ENCODE data around the gene ZFP91. TPM values are rescaled to one million over a fixed set of nuclear protein-coding genes. Genes with fewer than 3 reads are reported as not detected.

The ZFP91 gene
- polyA plus RNA-seq, 2 of the 4 experiments (the other 2 are of a cell fraction), result 48.5 to 66.9 TPM

DNA sequence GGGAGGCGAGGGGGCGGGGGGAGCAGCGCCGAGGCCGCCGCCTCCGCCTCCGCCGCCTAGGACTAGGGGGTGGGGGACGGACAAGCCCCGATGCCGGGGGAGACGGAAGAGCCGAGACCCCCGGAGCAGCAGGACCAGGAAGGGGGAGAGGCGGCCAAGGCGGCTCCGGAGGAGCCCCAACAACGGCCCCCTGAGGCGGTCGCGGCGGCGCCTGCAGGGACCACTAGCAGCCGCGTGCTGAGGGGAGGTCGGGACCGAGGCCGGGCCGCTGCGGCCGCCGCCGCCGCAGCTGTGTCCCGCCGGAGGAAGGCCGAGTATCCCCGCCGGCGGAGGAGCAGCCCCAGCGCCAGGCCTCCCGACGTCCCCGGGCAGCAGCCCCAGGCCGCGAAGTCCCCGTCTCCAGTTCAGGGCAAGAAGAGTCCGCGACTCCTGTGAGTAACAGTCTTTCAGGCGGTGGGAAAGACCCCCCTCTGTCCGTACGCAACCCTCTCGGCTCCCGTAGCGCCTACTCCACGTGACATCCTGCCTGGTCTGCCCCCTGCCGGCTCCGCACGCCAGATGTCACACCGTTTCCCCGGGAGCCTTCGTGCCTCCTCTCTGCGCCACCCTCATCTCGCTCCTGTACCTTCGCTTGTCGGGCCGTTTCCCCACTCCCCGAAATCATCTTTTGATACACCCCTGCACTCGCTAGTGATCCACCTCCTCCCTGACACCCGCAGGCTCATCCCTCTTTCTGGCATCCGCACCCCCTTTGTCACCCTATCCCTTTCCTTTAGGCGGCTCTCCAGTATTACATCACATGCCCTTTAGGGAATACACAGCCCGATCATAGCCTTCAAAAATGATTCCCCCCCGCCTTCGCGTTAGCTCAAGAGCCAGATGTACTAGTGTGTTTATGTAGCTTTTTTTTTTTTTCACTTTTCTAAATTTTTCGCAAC lies 598 bp downstream of the ZFP91 start:
- H3K27ac ChIP-seq, result peak overlapping the region; percentile 98 to 100
- peak; percentile 65 to 92 for DNase-seq (ENCODE audit: low read depth in 1 of 2, low spot score in 1 of 2)
- no peak for FAIRE-seq
- 1% methylated on average over 28 of the region's 78 CpGs for WGBS (ENCODE audit: missing lambda C conversion rate)
- peak; percentile 71 to 74 for ATAC-seq
- H3K4me2 ChIP-seq, result peak overlapping the region; percentile 70
- peaks cover 63% of the 10 kb centered on the region for H3K4me1 ChIP-seq
- ChIA-PET POLR2A (no interaction called here), CTCF (interaction anchor here (0.6 to 2.5 kb wide), 7 partner anchors 12 to 996 kb away, joined by 3 to 9 read pairs (median 6); no protein-coding TSS in a partner anchor)
- H3K9me3 ChIP-seq, result no peaks in the 10 kb centered on the region
- peak overlapping the region; percentile 98 for H3K4me3 ChIP-seq
- TF ChIP-seq CBX2 (IDR thresholded peaks at IDR 0.05; ENCODE audit: borderline replicate concordance, low read depth) (no peak), ZC3H11A (IDR thresholded peaks at IDR 0.05) (no peak), MYC (IDR thresholded peaks at IDR 0.05; ENCODE audit: borderline replicate concordance, low read length) (peak; percentile 84; the same call in 1 of the 2 replicates), POLR2A (IDR thresholded peaks at IDR 0.05; ENCODE audit: low read length) (peak; percentile 65), PHF8 (IDR thresholded peaks at IDR 0.05; ENCODE audit: borderline replicate concordance, low read depth) (peak; percentile 86), FOSL2 (IDR thresholded peaks at IDR 0.05) (no peak), FOSL2 (CRISPR knock-in tag; IDR thresholded peaks at IDR 0.05) (0 out of 2 replicates have a peak, but pooled peaks have one; percentile 4), TFCP2L1 (CRISPR knock-in tag; IDR thresholded peaks at IDR 0.05) (0 out of 2 replicates have a peak, but pooled peaks have one; percentile 19), CEBPB (IDR thresholded peaks at IDR 0.05) (peak in 1 of 2 experiments; percentile 64; a peak in 2 of 4 replicates), MAZ (IDR thresholded peaks at IDR 0.05; ENCODE audit: borderline replicate concordance, low read depth, low read length) (peak; percentile 32; the same call in 1 of the 2 replicates), RCOR1 (IDR thresholded peaks at IDR 0.05; ENCODE audit: low read depth, low read length) (no peak), EP300 (IDR thresholded peaks at IDR 0.05) (0 out of 5 replicates have a peak, but pooled peaks of 1 of the 2 experiments have one; percentile 16), RAD21 (conservative IDR thresholded peaks at IDR 0.05 in 1 of 2, IDR thresholded peaks at IDR 0.05 in 1 of 2) (no peak; a peak in 1 of 5 replicates), RFX5 (IDR thresholded peaks at IDR 0.05) (no peak), JUN (IDR thresholded peaks at IDR 0.05) (peak; percentile 17 to 80; a peak in 3 of 5 replicates), NPAS2 (CRISPR knock-in tag; IDR thresholded peaks at IDR 0.05; ENCODE audit: borderline replicate concordance) (peak; percentile 90; the same call in 1 of the 2 replicates)
- TF ChIP-seq, protein P1, sequence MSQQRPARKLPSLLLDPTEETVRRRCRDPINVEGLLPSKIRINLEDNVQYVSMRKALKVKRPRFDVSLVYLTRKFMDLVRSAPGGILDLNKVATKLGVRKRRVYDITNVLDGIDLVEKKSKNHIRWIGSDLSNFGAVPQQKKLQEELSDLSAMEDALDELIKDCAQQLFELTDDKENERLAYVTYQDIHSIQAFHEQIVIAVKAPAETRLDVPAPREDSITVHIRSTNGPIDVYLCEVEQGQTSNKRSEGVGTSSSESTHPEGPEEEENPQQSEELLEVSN (IDR thresholded peaks at IDR 0.05; ENCODE audit: borderline replicate concordance, low read depth), result peak; percentile 74
- TF ChIP-seq, protein P2, sequence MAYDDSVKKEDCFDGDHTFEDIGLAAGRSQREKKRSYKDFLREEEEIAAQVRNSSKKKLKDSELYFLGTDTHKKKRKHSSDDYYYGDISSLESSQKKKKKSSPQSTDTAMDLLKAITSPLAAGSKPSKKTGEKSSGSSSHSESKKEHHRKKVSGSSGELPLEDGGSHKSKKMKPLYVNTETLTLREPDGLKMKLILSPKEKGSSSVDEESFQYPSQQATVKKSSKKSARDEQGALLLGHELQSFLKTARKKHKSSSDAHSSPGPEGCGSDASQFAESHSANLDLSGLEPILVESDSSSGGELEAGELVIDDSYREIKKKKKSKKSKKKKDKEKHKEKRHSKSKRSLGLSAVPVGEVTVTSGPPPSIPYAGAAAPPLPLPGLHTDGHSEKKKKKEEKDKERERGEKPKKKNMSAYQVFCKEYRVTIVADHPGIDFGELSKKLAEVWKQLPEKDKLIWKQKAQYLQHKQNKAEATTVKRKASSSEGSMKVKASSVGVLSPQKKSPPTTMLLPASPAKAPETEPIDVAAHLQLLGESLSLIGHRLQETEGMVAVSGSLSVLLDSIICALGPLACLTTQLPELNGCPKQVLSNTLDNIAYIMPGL (CRISPR knock-in tag; IDR thresholded peaks at IDR 0.05; ENCODE audit: borderline replicate concordance), result peak; percentile 56; the same call in 1 of the 2 replicates
- TF ChIP-seq, protein P3, sequence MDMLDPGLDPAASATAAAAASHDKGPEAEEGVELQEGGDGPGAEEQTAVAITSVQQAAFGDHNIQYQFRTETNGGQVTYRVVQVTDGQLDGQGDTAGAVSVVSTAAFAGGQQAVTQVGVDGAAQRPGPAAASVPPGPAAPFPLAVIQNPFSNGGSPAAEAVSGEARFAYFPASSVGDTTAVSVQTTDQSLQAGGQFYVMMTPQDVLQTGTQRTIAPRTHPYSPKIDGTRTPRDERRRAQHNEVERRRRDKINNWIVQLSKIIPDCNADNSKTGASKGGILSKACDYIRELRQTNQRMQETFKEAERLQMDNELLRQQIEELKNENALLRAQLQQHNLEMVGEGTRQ (IDR thresholded peaks at IDR 0.05), result peak; percentile 92
- TF ChIP-seq, protein P4, sequence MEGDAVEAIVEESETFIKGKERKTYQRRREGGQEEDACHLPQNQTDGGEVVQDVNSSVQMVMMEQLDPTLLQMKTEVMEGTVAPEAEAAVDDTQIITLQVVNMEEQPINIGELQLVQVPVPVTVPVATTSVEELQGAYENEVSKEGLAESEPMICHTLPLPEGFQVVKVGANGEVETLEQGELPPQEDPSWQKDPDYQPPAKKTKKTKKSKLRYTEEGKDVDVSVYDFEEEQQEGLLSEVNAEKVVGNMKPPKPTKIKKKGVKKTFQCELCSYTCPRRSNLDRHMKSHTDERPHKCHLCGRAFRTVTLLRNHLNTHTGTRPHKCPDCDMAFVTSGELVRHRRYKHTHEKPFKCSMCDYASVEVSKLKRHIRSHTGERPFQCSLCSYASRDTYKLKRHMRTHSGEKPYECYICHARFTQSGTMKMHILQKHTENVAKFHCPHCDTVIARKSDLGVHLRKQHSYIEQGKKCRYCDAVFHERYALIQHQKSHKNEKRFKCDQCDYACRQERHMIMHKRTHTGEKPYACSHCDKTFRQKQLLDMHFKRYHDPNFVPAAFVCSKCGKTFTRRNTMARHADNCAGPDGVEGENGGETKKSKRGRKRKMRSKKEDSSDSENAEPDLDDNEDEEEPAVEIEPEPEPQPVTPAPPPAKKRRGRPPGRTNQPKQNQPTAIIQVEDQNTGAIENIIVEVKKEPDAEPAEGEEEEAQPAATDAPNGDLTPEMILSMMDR (IDR thresholded peaks at IDR 0.05), result peak; percentile 62
- TF ChIP-seq, protein P5, sequence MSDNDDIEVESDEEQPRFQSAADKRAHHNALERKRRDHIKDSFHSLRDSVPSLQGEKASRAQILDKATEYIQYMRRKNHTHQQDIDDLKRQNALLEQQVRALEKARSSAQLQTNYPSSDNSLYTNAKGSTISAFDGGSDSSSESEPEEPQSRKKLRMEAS (IDR thresholded peaks at IDR 0.05), result peak; percentile 98
